Calu3 (cell line): ENCODE results near the gene CREM. TPM values are rescaled to one million over a fixed set of nuclear protein-coding genes. Genes with fewer than 3 reads are reported as not detected.

Experiments
- BruUV-seq: library from RNA; stranded (reverse); fragments of 400-500 nt; replicated peaks from 2 replicates; lab custom pipeline; 2021; lab: Mats Ljungman, UMichigan
- CTCF ChIA-PET: fragments of 300-600 bp; sonication (Branson Sonifier 250); formaldehyde crosslinking; loops from one replicate; lab custom pipeline; 2022; ENCODE audit warnings: antibody characterized with exemption; lab: Charles Lee
- DNase-seq: peaks from one replicate; pipeline ENCODE4 v3.0.0; 2022
- H3K27ac Mint-ChIP-seq: one replicate; pipeline ENCODE4 v1.8.0; 2022; ENCODE audit warnings: mixed read lengths; ENCODE audit not compliant: unreplicated experiment
- H3K27me3 Mint-ChIP-seq: one replicate; pipeline ENCODE4 v1.8.0; 2022; ENCODE audit warnings: mixed read lengths; ENCODE audit not compliant: unreplicated experiment
- H3K36me3 Mint-ChIP-seq: one replicate; pipeline ENCODE4 v1.8.0; 2022; ENCODE audit warnings: mild to moderate bottlenecking, moderate library complexity, mixed read lengths; ENCODE audit not compliant: insufficient read depth, unreplicated experiment
- H3K4me1 Mint-ChIP-seq: one replicate; pipeline ENCODE4 v1.8.0; 2022; ENCODE audit warnings: mild to moderate bottlenecking, low read depth, mixed read lengths; ENCODE audit not compliant: unreplicated experiment
- H3K4me3 Mint-ChIP-seq: one replicate; pipeline ENCODE4 v1.8.0; 2022; ENCODE audit warnings: mild to moderate bottlenecking, low read depth, moderate library complexity, mixed read lengths; ENCODE audit not compliant: unreplicated experiment
- H3K9me3 Mint-ChIP-seq: one replicate; pipeline ENCODE4 v1.8.0; 2022; ENCODE audit warnings: low read depth, mixed read lengths; ENCODE audit not compliant: unreplicated experiment
- CTCF ChIP-seq: fragments of 200-600 bp; IDR thresholded peaks from one replicate; pipeline ENCODE4 v1.8.0; 2022; ENCODE audit warnings: antibody characterized with exemption; ENCODE audit not compliant: unreplicated experiment
- intact Hi-C: fragments of 100-400 bp; cut with micrococcal nuclease; formaldehyde crosslinking; loops from one replicate; pipeline ENCODE4 v1.10.0; 2022; ENCODE audit not compliant: unreplicated experiment
- total RNA-seq: library from RNA; stranded (reverse); gene quantifications from 2 replicates; pipeline ENCODE4 v1.2.3, GENCODE V29; 2022

Gene CREM
- total RNA-seq, 1 experiment from 2014 or later, result 20.3 TPM

- Mint-ChIP-seq H3K27me3 (no peaks in the 10 kb centered on the region), H3K9me3 (peaks cover 6% of the 10 kb centered on the region), H3K4me1 (peaks cover 12% of the 10 kb centered on the region), H3K36me3 (no peaks in the 10 kb centered on the region), H3K4me3 (no peak overlapping the region), H3K27ac (no peak overlapping the region)
- no TSS peak for BruUV-seq
- CTCF ChIA-PET, result no interaction called here
- DNase-seq, result no peak
- no peak for TF ChIP-seq CTCF
- intact Hi-C loops, result no loop called here
Measured at GRCh38 chr10:35083242-35083641, 43.4 kb upstream of the CREM start.

GRCh38 chr10:35089611-35090161, 37.0 kb upstream of the CREM start:
- CTCF ChIA-PET, result interaction anchor here (0.5 to 0.7 kb wide), 2 partner anchors 236 to 896 kb away, joined by 4 read pairs; no protein-coding TSS in a partner anchor
- DNase-seq, result no peak
- no TSS peak for BruUV-seq
- intact Hi-C loops, result no loop called here
- Mint-ChIP-seq H3K27me3 (no peaks in the 10 kb centered on the region), H3K9me3 (no peaks in the 10 kb centered on the region), H3K4me1 (peaks cover 14% of the 10 kb centered on the region), H3K4me3 (peak overlapping the region; percentile 85), H3K36me3 (peaks cover 27% of the 10 kb centered on the region), H3K27ac (peak overlapping the region; percentile 17)
- TF ChIP-seq CTCF, result no peak

GRCh38 chr10:35090162-35090954, 36.3 kb upstream of the CREM start, which contains the start of gene CUL2:
TSS of gene CUL2 (minus strand) at chr10:35090341. CDS start at chr10:35071317, 19,024 bp downstream.
- Mint-ChIP-seq H3K36me3 (peaks cover 27% of the 10 kb centered on the region), H3K27me3 (no peaks in the 10 kb centered on the region), H3K4me1 (peaks cover 14% of the 10 kb centered on the region), H3K27ac (peak within 1 kb of the TSS; percentile 48), H3K4me3 (peak within 1 kb of the TSS; percentile 85), H3K9me3 (no peaks in the 10 kb centered on the region)
- BruUV-seq, result no TSS peak
- CTCF ChIA-PET, result interaction anchor here (0.5 to 0.7 kb wide), 2 partner anchors 235 to 897 kb away, joined by 4 read pairs; no protein-coding TSS in a partner anchor
- intact Hi-C loops, result no loop called here
- peak; percentile 94 for DNase-seq
- no peak for TF ChIP-seq CTCF

GRCh38 chr10:35091994-35092790, 34.5 kb upstream of the CREM start:
- no peak for TF ChIP-seq CTCF
- no peaks in the 10 kb centered on the region for H3K27me3 Mint-ChIP-seq
- no TSS peak for BruUV-seq
- DNase-seq, result no peak
- H3K4me1 Mint-ChIP-seq, result peaks cover 12% of the 10 kb centered on the region
- intact Hi-C loops, result no loop called here
- no peak overlapping the region for H3K4me3 Mint-ChIP-seq
- no peak overlapping the region for H3K27ac Mint-ChIP-seq
- CTCF ChIA-PET, result no interaction called here
- H3K36me3 Mint-ChIP-seq, result peaks cover 27% of the 10 kb centered on the region
- no peaks in the 10 kb centered on the region for H3K9me3 Mint-ChIP-seq
